ENCODE measurements around the gene SERPINB13.

Gene SERPINB13

GRCh38 chr18:63646936-63647335 lies 59.8 kb downstream of the SERPINB13 start:
- no peak for DNase-seq (ENCODE audit: low spot score)

DNA sequence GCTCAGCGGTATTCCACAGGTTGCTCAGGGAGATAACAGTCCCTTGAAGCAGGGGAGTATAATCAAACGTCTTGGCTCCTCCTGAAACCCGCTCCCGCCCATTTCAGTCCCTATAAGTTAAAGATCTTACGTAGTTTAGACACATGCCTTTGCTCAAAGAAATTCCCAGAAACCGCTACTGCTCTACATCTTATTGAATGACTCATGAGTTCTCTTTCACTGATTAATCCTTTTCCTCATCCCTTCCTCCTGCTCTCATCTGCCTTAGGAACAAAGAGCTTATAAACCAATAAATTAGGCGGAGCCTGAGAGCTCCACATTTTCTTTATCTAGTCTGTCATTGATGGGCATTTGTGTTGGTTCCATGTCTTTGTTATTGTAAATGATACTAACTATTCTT lies 61.1 kb downstream of the SERPINB13 start:
- DNase-seq (ENCODE audit: low spot score), result no peak

Data from SK-N-DZ (cell line).